HCT116 (cell line): ENCODE results near the gene CC2D1B. TPM values are rescaled to one million over a fixed set of nuclear protein-coding genes. Genes with fewer than 3 reads are reported as not detected.

ENCODE experiments used
- ATAC-seq: fragments of 200-7000 bp; cut with Tn5 transposase; 2 replicates; pipeline ENCODE4 v1.9.1; 2020; ENCODE audit warnings: mild to moderate bottlenecking, moderate library complexity
- BruUV-seq: library from RNA; stranded (reverse); fragments of 400-500 nt; replicated peaks from 2 replicates; lab custom pipeline; 2021; lab: Mats Ljungman, UMichigan
- CTCF ChIA-PET: fragments of 300-600 bp; sonication (Branson Sonifier 250); formaldehyde crosslinking; loops from one replicate; lab custom pipeline; 2021; ENCODE audit warnings: antibody characterized with exemption; lab: Charles Lee
- POLR2A ChIA-PET: fragments of 300-600, 350-600 bp; sonication (Branson Sonifier 250); formaldehyde crosslinking; loops from one replicate; lab custom pipeline; 2021; ENCODE audit warnings: antibody characterized with exemption; lab: Charles Lee
- RAD21 ChIA-PET, 2 experiments: fragments of 300-600 bp; sonication (Branson Sonifier 250); formaldehyde crosslinking; loops; one replicate each; lab custom pipeline; 2023; ENCODE audit warnings: low total read pairs in 2 of 2; ENCODE audit not compliant: uncharacterized antibody in 2 of 2, unreplicated experiment in 2 of 2, low non-redundant PET in 1 of 2; lab: Charles Lee
- DNase-seq: peaks from one replicate; pipeline ENCODE4 v3.0.0-alpha.2; 2010; ENCODE audit warnings: low read depth, low spot score
- H2AFZ ChIP-seq: fragments of 200-600 bp; shearing (Covaris generic), sonication (generic); 2 replicates; pipeline ENCODE4 v1.6.1; 2017; ENCODE audit warnings: low read depth, mixed run types, mixed read lengths, antibody characterized with exemption, low read length; ENCODE audit not compliant: poor library complexity, severe bottlenecking
- H3K27ac ChIP-seq: 2 replicates; pipeline ENCODE4 v1.5.1; 2012; ENCODE audit warnings: low read depth, low read length
- H3K27me3 ChIP-seq: fragments of 200-600 bp; sonication (generic); 2 replicates; pipeline ENCODE4 v1.6.1; 2016; ENCODE audit warnings: mixed run types, low read length, mixed read lengths; ENCODE audit not compliant: insufficient read depth
- H3K36me3 ChIP-seq, 2 experiments: fragments of 200-500 bp in 1 of 2; fragments of 200-600 bp in 1 of 2; sonication (Bioruptor generic) in 1 of 2; sonication (generic) in 1 of 2; 2 replicates each; pipeline versions ENCODE4 v1.5.1 to v1.6.1; 2014 to 2016; ENCODE audit warnings: low read length in 2 of 2, inconsistent platforms in 1 of 2, mixed read lengths in 1 of 2, mixed run types in 1 of 2; ENCODE audit not compliant: insufficient read depth in 2 of 2, control insufficient read depth in 1 of 2
- H3K4me1 ChIP-seq, 2 experiments: fragments of 200-600 bp in 1 of 2; sonication (generic) in 1 of 2; 2 replicates each; pipeline versions ENCODE4 v1.5.1 to v1.6.1; 2012 to 2017; ENCODE audit warnings: low read length in 2 of 2, inconsistent platforms in 1 of 2, mild to moderate bottlenecking in 1 of 2, mixed read lengths in 1 of 2, mixed run types in 1 of 2, moderate library complexity in 1 of 2; ENCODE audit not compliant: insufficient read depth in 2 of 2, control insufficient read depth in 1 of 2
- H3K4me2 ChIP-seq: fragments of 200-600 bp; sonication (generic); 2 replicates; pipeline ENCODE4 v1.6.1; 2017; ENCODE audit warnings: mixed run types, low read length, mixed read lengths
- H3K4me3 ChIP-seq, 2 experiments: fragments of 200-600 bp in 1 of 2; sonication (generic) in 1 of 2; replicated peaks in 1 of 2; 2 replicates each; pipeline ENCODE4 v1.5.1; 2011 to 2016; ENCODE audit warnings: low read length in 2 of 2, control low read depth in 1 of 2, low read depth in 1 of 2, mild to moderate bottlenecking in 1 of 2, mixed read lengths in 1 of 2, mixed run types in 1 of 2
- H3K79me2 ChIP-seq: fragments of 200-600 bp; sonication (generic); 2 replicates; pipeline ENCODE4 v1.6.1; 2017; ENCODE audit warnings: mild to moderate bottlenecking, mixed run types, low read length, moderate library complexity, mixed read lengths; ENCODE audit not compliant: insufficient read depth
- H3K9ac ChIP-seq: fragments of 200-600 bp; sonication (generic); 2 replicates; pipeline ENCODE4 v1.6.1; 2016; ENCODE audit warnings: low read length, mixed read lengths
- H3K9me2 ChIP-seq: fragments of 200-600 bp; sonication (generic), shearing (Covaris generic); 2 replicates; pipeline ENCODE4 v1.6.1; 2017; ENCODE audit warnings: mixed run types, mild to moderate bottlenecking, moderate library complexity; ENCODE audit not compliant: insufficient read depth
- H3K9me3 ChIP-seq, 2 experiments: fragments of 200-500 bp in 1 of 2; fragments of 200-600 bp in 1 of 2; sonication (Bioruptor generic) in 1 of 2; sonication (generic) in 1 of 2; 2 replicates each; pipeline ENCODE4 v1.6.1; 2014 to 2017; ENCODE audit warnings: low read length in 2 of 2, mixed read lengths in 2 of 2, inconsistent platforms in 1 of 2, low read depth in 1 of 2, mild to moderate bottlenecking in 1 of 2, mixed run types in 1 of 2, moderate library complexity in 1 of 2; ENCODE audit not compliant: control insufficient read depth in 1 of 2, insufficient read depth in 1 of 2
- H4K20me1 ChIP-seq: fragments of 200-600 bp; sonication (generic), shearing (Covaris generic); 2 replicates; pipeline ENCODE4 v1.6.1; 2017; ENCODE audit warnings: mixed run types, mild to moderate bottlenecking, moderate library complexity; ENCODE audit not compliant: insufficient read depth
- ATF3 ChIP-seq: IDR thresholded peaks from 2 replicates; pipeline ENCODE4 v1.6.1; 2012
- CBX3 ChIP-seq: IDR thresholded peaks from 2 replicates; pipeline ENCODE4 v1.6.1; 2012; ENCODE audit warnings: low read depth
- CTCF ChIP-seq, 3 experiments: fragments of 200-600 bp in 1 of 3; sonication (generic) in 1 of 3; IDR thresholded peaks in 2 of 3; conservative IDR thresholded peaks in 1 of 3; 2 replicates each; pipeline ENCODE4 v1.5.1; 2012 to 2017; ENCODE audit warnings: low read depth in 2 of 3, low read length in 2 of 3, antibody characterized with exemption in 1 of 3, borderline replicate concordance in 1 of 3, control low read depth in 1 of 3, mild to moderate bottlenecking in 1 of 3, mixed read lengths in 1 of 3, mixed run types in 1 of 3, moderate library complexity in 1 of 3; ENCODE audit not compliant: insufficient read depth in 1 of 3
- ELF1 ChIP-seq: IDR thresholded peaks from 2 replicates; pipeline ENCODE4 v1.6.1; 2012; ENCODE audit warnings: low read depth, borderline replicate concordance
- EZH2phosphoT487 ChIP-seq: fragments of 200-600 bp; IDR thresholded peaks from 2 replicates; pipeline ENCODE4 v1.6.1; 2018; ENCODE audit warnings: antibody characterized with exemption, borderline replicate concordance
- FOSL1 ChIP-seq: IDR thresholded peaks from 2 replicates; pipeline ENCODE4 v1.6.1; 2012; ENCODE audit warnings: low read depth
- MAX ChIP-seq: IDR thresholded peaks from 2 replicates; pipeline ENCODE4 v1.6.1; 2012
- RAD21 ChIP-seq: IDR thresholded peaks from 2 replicates; pipeline ENCODE4 v1.6.1; 2012; ENCODE audit warnings: low read depth, mild to moderate bottlenecking
- SRF ChIP-seq: IDR thresholded peaks from 2 replicates; pipeline ENCODE4 v1.6.1; 2012; ENCODE audit warnings: low read depth
- TCF7L2 ChIP-seq: IDR thresholded peaks from 2 replicates; pipeline ENCODE4 v1.7.0; 2011; ENCODE audit warnings: borderline replicate concordance, inconsistent platforms; ENCODE audit not compliant: insufficient read depth, insufficient read length; ENCODE audit errors: extremely low read depth
- YY1 ChIP-seq: IDR thresholded peaks from 2 replicates; pipeline ENCODE4 v1.6.1; 2011; ENCODE audit warnings: low read length, low read depth, moderate library complexity, mild to moderate bottlenecking; ENCODE audit not compliant: insufficient replicate concordance; ENCODE audit errors: extremely low read depth
- ZBTB33 ChIP-seq: IDR thresholded peaks from 2 replicates; pipeline ENCODE4 v1.6.1; 2011; ENCODE audit warnings: mild to moderate bottlenecking, low read length, moderate library complexity; ENCODE audit not compliant: insufficient replicate concordance; ENCODE audit errors: extremely low read depth
- ZFX ChIP-seq: fragments of 450-650 bp; IDR thresholded peaks from 2 replicates; pipeline ENCODE4 v1.6.1; 2017
- ZNF274 ChIP-seq: fragments of 200-500 bp; sonication (Bioruptor generic); IDR thresholded peaks from 2 replicates; pipeline ENCODE4 v1.6.1; 2014; ENCODE audit warnings: mild to moderate bottlenecking, low read depth, low read length, inconsistent platforms
- intact Hi-C: fragments of 100-400 bp; cut with micrococcal nuclease; formaldehyde crosslinking; loops from 2 replicates; pipeline ENCODE4 v1.10.0; 2022
- total RNA-seq: library from RNA; stranded (reverse); gene quantifications from one replicate; pipeline ENCODE4 v1.2.1, GENCODE V29; 2021; ENCODE audit not compliant: unreplicated experiment

CC2D1B gene
- total RNA-seq, 1 experiment from 2014 or later = 20.4 TPM

GRCh38 chr1:52414942-52415341 lies 48.9 kb upstream of the CC2D1B start:
- ATAC-seq = no peak
- no peaks in the 10 kb centered on the region for H3K9me2 ChIP-seq
- intact Hi-C loops = no loop called here
- BruUV-seq = no TSS peak
- TF ChIP-seq MAX (no peak), CBX3 (no peak), TCF7L2 (no peak), YY1 (no peak), ATF3 (no peak), ZNF274 (no peak), RAD21 (no peak)
- TF ChIP-seq, all 23 proteins: peak for 0
- RAD21 ChIA-PET = no interaction called here
- Histone ChIP-seq H3K9ac (no peak overlapping the region), H2AFZ (no peak overlapping the region), H3K4me3 (no peak overlapping the region), H3K36me3 (peaks cover 56 to 68% of the 10 kb centered on the region in 2 experiments; a peak in 3 of 4 replicates), H4K20me1 (no peaks in the 10 kb centered on the region), H3K4me1 (no peaks in the 10 kb centered on the region), H3K4me2 (no peak overlapping the region), H3K27ac (no peak overlapping the region), H3K79me2 (no peaks in the 10 kb centered on the region), H3K27me3 (no peaks in the 10 kb centered on the region), H3K9me3 (no peaks in the 10 kb centered on the region)
- POLR2A ChIA-PET = no interaction called here
- CTCF ChIA-PET = no interaction called here
- DNase-seq = no peak

GRCh38 chr1:52413410-52413989 lies 47.5 kb upstream of the CC2D1B start:
- peaks cover 56 to 77% of the 10 kb centered on the region in 2 experiments for H3K36me3 ChIP-seq
- POLR2A ChIA-PET = interaction anchor here (1.7 kb wide), 1 partner anchor 9 kb away, joined by 9 read pairs; the partner anchor contains the start of genes ORC1 and PRPF38A
- H3K27me3 ChIP-seq = no peaks in the 10 kb centered on the region
- H3K79me2 ChIP-seq = peaks cover 6% of the 10 kb centered on the region; the same call in 1 of the 2 replicates
- DNase-seq (no peak), ATAC-seq (no peak)
- intact Hi-C loops = no loop called here
- CTCF ChIA-PET = no interaction called here
- H4K20me1 ChIP-seq = no peaks in the 10 kb centered on the region
- no peak overlapping the region for H3K9ac ChIP-seq
- H3K9me2 ChIP-seq = no peaks in the 10 kb centered on the region
- RAD21 ChIA-PET = no interaction called here
- no peak overlapping the region for H3K4me2 ChIP-seq
- H3K4me3 ChIP-seq = no peak overlapping the region
- H3K9me3 ChIP-seq = no peaks in the 10 kb centered on the region
- no TSS peak for BruUV-seq
- H2AFZ ChIP-seq = no peak overlapping the region
- no peaks in the 10 kb centered on the region for H3K4me1 ChIP-seq
- no peak overlapping the region for H3K27ac ChIP-seq
- no peak for TF ChIP-seq CTCF (IDR thresholded peaks at IDR 0.05 in 2 of 3, conservative IDR thresholded peaks at IDR 0.05 in 1 of 3; ENCODE audit: borderline replicate concordance in 1 of 3, insufficient read depth in 1 of 3, low read depth in 2 of 3, low read length in 2 of 3)
- TF ChIP-seq EZH2phosphoT487 = no peak
- no peak for TF ChIP-seq FOSL1
- no peak for TF ChIP-seq YY1
- no peak for TF ChIP-seq SRF
- no peak for TF ChIP-seq ELF1
- no peak for TF ChIP-seq TCF7L2
- TF ChIP-seq ZFX = no peak
- TF ChIP-seq CBX3 = no peak
- TF ChIP-seq ATF3 = no peak
- TF ChIP-seq ZBTB33 = no peak
- no peak for TF ChIP-seq RAD21
